GM18502 (cell line): ENCODE results near the gene LRSAM1.

Source experiments
- ATAC-seq: cut with Tn5 transposase; IDR thresholded peaks from one replicate; pipeline ENCODE4 v1.9.1; 2021; ENCODE audit warnings: mild to moderate bottlenecking; ENCODE audit not compliant: unreplicated experiment, poor library complexity

LRSAM1 gene

DNA sequence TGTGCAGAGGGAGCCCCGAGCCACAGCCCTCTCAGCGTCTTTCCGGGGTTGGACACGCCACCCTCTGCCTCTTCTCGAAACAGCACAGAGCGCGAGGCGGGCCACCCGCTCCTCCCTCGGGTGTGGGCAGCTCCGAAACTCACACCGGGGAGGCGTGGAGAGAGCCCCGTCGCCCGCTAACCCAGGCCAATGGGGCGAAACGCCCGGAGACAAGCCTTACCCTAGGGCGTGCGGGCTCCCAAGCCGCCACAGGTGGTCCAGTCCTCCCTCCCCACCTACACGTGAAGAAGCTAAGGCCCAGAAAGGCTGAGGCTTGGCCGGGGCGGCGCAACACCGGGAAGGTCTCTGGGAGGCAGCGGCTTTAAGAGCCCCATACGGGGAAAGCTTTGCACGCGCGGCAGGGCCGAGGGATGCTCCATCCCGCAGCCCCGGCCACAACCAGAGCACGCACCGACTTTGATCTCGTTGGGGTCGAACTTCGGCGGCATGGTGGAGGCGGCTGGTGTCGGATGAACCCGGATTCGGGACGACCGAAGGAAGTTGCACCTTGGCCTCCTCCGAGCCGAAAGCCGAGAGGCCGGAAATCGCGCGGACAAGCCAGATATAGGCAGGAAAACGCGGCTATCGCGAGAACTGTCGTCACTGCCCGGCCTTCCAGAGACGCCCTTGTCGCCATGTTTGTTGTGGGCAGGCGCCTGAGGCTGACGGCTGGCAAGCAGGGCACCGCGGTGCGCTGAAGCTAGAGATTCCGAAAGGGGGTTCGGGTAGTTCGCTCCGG, at the start of gene LRSAM1, which contains the start of gene RPL12:
TSS of gene LRSAM1 (plus strand) at position 681 of the 778 bp plus-strand sequence. CDS start 3,018 bp downstream, outside the sequence.
TSS of gene RPL12 (minus strand) at position 577 of the 778 bp plus-strand sequence. CDS start at position 488, 89 bp downstream.
- ATAC-seq, result peak; percentile 70

DNA sequence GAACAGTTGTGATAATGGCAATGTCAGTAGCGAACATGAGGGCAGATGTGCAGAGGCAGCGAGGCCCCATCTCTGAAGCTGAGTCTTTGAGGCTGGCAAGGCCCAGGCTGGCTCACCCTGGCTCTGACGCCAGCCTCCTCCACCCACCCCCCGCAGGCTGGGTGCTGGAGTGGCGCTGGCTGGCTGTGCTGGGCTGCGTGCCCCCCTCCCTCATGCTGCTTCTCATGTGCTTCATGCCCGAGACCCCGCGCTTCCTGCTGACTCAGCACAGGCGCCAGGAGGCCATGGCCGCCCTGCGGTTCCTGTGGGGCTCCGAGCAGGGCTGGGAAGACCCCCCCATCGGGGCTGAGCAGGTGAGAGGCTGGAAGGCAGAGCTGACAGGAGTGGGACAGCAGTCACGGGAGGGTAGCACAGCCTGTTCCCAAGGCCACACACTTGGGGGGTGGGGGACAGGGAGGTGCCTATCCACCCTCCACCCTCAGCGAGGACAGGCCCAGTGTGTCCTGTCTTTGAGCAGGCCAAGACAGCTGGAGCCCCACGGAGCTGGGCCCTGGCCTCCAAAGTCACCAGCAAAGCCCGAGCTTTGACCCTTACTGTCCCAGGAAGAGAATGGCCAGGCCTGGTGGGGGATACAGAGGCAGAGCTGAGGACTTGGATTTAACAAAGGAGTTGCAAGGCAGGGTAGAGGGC, 48.8 kb upstream of the LRSAM1 start:
- no peak for ATAC-seq

DNA sequence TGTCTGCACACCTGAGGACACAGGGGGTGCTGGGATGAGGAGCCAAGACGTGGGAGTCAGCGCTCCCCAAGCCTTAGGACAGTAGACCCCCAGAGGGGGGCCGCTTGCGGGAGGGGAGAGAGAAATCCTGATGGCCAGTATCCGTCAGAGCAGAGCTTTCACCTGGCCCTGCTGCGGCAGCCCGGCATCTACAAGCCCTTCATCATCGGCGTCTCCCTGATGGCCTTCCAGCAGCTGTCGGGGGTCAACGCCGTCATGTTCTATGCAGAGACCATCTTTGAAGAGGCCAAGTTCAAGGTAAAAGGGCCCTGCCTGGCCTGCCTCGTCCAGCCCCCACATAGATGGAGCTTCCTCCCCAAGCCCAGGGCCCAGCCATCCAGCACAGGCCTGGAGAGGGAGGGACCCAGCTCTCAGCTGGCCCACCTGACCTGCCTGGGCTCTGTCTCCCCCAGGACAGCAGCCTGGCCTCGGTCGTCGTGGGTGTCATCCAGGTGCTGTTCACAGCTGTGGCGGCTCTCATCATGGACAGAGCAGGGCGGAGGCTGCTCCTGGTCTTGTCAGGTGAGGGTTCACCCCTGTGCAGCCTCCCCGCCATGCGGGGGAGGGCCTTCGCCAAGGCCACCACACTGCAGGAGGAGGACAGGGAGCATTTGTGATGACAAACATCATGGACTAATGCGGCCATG, 47.7 kb upstream of the LRSAM1 start:
- ATAC-seq, result no peak

DNA sequence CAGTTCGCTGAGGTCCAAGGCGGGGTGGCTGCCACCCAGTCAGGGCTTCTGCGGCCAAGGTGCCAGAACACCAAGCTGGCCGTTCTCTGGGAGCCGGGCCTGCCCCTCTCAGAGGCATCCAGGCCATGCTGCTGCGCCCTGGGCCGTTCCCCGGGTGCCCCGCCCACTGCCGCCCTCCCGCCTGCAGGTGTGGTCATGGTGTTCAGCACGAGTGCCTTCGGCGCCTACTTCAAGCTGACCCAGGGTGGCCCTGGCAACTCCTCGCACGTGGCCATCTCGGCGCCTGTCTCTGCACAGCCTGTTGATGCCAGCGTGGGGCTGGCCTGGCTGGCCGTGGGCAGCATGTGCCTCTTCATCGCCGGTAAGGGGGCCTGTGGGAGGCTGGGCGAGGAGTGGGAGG, 46.7 kb upstream of the LRSAM1 start:
- no peak for ATAC-seq

DNA sequence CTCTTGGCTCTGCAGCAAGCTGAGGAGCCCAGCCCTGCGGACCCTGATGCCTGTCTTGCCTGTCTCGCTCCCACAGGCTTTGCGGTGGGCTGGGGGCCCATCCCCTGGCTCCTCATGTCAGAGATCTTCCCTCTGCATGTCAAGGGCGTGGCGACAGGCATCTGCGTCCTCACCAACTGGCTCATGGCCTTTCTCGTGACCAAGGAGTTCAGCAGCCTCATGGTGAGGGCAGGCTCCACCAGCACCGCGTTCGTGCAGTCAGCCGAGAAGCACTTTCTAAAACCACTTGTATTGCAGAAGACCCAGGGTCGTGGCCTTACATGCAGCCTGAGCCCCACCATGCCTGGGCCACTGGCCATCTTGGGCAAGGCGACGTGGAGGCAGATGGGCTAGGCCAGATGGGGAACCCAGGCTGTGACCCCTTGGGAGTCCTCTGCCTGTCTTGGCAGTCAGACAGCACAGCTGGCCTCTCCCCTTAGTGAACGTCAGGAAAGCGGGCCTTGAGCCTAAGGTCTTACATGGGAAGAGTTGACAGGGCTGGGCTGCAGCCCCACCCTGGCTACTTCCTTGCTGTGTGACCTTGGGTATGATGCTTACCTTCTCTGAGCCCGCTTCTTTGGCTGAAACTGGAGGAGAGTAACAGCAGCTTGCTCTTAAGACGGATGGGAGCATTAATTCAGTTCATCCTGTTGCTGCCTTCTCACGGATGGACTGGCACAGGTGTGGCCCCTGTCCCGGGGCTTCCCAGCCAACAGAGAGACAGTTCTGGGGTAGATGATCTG, 45.8 kb upstream of the LRSAM1 start:
- ATAC-seq, result no peak

DNA sequence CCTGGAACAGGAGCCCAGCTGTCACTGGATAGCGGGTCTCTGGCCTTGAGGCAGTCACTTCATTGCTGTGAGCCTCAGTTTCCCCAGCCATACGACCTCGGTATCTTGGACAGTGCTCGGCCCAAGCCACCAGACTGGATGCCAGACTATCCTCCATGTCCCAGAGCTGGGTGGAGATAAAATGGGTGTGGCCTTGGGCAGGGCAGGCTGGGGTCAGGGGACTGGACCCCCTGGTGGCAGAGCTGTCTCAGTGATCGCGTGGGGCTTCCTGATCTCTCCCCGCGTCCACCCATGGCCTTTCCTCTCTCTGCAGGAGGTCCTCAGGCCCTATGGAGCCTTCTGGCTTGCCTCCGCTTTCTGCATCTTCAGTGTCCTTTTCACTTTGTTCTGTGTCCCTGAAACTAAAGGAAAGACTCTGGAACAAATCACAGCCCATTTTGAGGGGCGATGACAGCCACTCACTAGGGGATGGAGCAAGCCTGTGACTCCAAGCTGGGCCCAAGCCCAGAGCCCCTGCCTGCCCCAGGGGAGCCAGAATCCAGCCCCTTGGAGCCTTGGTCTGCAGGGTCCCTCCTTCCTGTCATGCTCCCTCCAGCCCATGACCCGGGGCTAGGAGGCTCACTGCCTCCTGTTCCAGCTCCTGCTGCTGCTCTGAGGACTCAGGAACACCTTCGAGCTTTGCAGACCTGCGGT, 44.4 kb upstream of the LRSAM1 start:
- ATAC-seq, result no peak

DNA sequence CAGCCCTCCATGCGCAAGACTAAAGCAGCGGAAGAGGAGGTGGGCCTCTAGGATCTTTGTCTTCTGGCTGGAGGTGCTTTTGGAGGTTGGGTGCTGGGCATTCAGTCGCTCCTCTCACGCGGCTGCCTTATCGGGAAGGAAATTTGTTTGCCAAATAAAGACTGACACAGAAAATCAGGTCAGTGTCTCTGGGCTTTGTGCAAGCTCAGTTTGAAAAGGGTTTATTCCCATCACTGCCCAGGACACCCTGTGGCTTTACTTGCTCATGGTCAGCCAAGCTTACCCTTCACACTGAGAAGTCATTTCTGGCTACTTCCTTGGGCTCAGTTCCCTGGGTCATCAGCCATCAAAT, 43.8 kb upstream of the LRSAM1 start:
- ATAC-seq, result no peak

DNA sequence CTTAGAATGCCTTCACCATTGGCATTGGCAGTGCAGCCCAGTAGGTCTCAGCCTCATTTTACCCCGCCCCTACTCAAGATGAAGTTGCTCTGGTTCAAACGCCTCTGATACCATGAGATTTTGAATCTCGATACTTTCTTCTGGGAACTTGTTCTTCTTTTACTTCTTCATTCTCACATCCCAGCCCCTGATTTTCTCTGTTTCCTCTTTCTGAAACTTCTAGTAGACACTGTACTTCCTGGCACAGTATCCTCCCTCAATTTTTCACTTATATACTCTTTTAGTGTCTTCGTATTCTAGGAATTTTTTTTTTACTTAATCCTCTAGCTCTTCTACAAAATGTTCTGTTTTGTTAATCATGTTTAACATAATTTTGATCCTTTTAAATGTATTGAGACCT, 40.2 kb upstream of the LRSAM1 start:
- ATAC-seq, result no peak

DNA sequence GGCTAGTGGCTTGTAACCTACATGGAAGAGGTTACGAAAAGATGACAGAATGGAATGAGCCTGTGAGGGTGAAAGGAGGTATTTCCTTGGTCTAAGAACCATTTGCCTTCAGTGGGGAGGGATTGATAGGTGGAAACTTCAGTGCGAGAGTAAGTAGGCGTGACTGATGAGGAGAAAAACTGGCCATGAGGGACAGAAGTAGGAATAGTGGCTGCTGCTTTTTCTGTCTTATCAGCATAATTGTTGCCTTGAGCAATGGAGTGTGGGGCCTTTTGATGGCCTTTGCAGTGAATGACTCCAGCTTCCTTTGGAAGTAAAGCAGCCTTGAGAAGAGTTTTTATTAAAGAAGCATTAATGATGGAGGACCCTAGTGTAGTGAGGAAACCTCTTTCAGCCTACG, 36.2 kb upstream of the LRSAM1 start:
- ATAC-seq, result no peak

DNA sequence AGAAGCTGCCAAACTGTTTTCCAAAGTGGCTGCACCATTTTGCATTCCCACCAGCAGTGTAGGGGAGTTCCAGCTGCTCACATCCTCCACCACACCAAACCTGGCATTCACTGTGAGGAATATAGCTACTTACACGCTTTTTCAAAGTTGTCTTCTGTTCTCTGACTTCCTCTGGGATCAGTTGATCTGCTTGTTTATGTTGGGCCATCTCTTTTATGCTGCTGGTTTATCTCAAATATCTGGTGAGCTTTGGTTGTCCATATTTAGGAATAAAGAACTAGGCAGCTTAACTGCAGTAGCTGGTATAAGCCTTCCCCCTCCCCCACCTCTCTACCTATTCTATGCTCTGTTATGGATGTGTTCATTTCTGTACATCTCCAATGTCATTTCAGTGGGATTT, 35.7 kb upstream of the LRSAM1 start:
- no peak for ATAC-seq

DNA sequence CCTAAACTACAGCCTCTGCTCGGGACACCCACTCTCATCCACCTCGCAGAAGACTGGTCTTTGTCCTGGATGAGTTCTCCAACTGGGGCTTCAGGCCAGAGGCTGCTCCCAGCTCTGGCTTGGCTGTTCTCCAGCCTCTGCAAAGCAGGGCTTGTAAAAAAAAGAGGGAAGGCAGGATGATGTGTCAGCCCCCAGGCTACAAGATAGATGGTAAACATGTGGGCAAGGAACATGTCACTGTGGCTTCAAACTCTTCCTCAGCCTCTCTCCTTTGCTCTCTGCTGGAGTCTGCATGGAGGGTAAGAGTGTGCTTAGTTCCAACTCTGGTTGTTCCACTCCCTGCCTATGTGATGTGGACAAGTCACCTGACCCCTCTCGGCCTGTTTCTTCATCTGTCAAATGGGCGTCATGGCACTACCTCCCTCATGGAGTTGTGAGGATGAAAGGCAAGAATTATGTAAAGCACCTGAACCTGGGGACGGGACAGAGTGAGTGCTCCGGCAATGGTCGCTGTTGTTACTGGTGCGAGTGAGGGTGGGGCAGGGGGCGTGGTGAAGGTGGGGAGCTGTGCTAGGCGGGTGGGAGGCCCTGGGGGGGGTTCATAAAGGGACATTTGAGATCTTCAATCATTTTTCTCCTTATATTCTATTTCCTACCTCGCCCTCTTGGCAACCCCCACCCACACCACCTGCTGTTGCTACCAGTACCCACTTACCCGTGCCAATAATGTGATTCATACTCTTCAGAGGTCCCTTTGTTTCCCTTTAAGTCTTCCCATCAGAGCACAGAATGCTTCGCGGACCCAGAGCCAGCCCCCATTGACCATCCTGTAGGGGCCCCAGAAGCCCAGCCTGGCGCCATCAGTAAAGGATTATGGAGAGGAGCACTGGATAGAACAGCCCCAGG, 33.9 kb upstream of the LRSAM1 start:
- no peak for ATAC-seq

DNA sequence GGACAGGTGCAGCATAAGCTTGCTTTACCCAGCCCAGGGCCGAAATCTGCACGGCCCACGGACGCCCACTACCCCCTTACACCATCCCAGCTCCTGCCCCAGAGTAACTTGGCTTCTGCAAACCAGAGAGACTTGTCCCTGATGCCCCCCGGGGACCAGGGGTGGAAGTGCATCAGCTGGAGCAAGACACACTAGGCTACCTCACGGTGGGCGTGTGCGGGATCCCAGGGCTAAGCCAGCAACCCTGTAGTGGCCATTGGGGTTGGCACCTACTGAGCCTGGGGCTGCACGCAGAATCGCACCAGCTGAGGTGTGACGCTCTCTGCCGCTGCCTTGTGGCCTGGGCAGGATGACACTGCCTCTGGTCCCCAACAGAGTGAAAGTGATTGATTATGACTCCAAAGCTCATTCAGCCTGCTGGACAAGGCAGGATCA, 33.3 kb upstream of the LRSAM1 start:
- ATAC-seq, result no peak

DNA sequence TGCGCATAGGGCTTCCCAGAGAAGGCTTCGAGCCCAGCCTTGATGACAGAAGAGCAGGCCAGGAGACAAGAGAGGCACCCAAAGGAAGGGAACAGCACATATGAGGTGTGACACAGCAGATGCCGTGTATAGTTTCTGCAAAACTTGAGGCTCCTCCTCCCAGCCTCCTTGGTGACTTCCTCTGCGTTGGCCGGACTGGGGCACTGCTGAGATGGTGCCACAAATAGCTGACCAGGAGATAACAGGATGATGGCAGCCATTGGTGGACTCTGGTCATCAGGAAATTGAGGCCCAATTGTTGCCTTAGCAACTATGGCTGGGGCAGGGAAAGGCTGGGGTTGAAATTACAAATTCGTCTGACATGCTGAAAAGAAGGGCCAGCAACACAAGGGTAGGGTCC, 32.0 kb upstream of the LRSAM1 start:
- no peak for ATAC-seq

DNA sequence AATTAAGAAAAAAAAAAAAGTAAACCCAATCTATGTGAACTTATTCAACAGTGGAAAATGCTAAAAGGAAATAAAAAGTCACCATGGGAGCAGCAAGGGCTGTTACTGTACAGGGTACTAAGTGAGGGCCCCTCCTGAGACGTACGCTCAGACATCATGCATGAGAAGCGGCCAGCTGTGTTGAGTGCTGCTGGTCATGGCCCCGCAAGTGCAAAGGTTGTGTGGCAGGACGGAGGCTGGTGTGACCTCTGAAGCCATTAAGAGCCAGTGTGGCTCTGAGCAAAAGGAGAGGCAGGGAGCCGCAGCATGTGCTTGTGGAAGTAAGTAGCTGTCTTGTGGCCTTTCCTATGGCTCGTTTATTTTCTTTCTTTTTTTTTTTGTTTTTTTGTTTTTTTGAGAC, 30.3 kb upstream of the LRSAM1 start:
- ATAC-seq, result no peak

DNA sequence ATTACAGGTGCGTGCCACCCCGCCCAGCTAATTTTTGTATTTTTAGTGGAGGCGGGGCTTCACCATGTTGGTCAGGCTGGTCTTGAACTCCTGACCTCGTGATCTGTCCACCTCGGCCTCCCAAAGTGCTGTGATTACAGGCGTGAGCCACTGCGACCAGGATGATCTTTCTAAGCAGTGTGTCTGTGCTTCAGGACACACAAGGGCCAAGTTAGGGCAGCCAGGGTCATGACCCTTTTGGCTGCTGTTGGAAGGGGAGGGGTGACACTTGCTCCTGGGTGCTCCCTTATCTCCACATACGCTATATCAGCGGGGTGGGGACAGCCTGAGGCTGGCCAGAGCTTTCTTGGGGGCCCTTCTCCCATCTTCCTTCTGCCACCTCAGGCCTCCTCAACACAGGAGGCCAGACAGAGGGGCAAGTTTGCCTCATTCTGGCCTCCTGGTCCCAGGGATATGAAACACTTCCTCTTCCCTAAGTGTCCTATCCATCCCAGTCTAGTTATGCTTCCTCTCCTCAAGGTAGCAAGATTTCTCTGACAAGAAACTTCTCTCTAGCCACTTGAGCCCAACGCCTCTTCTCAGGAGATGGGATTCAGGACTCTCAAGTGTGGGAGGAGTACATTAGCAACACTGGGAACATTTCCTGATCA, 29.1 kb upstream of the LRSAM1 start:
- no peak for ATAC-seq

DNA sequence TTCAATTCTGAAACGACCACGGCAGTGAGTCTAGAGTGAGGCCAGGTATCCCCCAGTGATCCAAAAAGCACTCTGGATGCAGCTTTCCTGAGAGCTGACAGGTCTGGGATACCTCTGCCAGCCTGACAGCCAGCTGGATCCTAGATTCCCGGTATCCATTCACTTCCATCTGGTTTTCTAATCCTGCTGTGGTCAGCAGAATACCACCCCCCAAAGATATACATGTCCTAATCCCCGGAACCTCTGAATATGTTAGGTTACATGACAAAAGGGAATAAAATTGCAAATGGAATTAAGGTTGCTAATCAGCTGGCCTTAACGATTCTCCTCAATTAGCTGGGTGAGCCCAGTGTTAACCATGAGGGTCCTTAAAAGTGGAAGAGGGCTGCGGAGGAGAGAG, 28.5 kb upstream of the LRSAM1 start:
- no peak for ATAC-seq

DNA sequence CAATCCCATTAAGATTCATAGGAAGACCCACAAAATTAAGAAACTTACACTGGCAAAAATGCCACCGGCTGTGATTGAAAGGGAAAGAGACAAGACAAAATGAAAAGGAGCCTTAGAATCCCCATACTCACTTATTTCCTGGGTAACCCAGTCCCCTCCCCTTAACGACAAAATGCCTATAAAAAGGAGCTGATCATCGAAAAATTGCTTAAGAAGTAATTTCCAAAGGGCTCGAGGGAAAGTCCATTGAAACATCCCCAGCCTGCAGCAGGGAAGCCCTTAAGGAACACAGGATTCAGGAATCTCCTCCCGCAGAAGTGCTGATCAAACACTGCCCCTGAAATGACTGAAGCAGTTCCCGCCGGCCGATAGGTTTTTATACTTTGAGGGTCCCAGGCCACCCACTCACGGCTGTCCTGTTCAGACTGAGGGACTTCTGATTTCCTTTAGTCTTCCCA, 27.8 kb upstream of the LRSAM1 start:
- no peak for ATAC-seq

DNA sequence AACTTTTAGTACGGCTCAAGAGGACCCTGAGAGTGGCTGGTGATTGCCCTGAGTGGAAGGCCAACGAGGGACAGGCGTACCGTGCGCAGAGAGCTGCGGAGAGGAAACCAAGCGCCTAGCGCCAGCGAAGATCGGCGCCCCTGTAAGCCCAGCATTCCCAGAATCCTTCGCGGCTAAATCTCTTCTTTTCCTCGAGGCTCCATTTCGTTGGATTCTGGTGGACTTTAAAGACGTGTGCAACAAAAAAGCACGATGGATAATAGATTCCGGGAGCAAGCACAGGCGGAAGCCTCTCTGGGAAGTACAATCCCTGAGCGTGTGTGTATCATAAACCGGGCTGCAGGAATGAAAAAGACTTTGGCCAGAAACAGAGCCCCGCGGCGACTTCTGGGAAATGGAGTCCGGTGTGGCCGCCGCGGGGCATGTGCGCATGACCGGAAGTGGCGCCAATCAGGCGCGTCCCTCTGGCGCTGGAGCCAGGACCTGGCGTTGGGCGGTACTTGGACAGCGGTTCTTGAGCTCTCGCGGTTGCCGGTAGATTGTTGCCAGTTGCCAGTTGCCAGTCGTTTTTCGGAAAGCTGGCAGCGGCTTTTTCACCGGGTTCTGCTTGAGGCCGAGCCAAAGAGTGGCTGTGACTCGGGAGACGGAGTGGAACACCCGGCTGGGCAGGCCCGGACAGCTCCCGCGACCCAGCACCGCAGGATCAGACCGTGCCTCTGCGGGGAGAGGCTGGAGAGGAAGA, 27.2 kb upstream of the LRSAM1 start, which contains the start of gene ZNF79:
TSS of gene ZNF79 (plus strand) at position 449 of the 742 bp plus-strand sequence. CDS start 406 bp downstream, outside the sequence.
- ATAC-seq, result peak; percentile 86
